HCT116 (cell line): ENCODE results near the gene HERC6.

Source experiments
- ATF3 ChIP-seq: IDR thresholded peaks from 2 replicates; pipeline ENCODE4 v1.6.1; 2012
- CTCF ChIP-seq, 3 experiments: fragments of 200-600 bp in 1 of 3; sonication (generic) in 1 of 3; IDR thresholded peaks in 2 of 3; conservative IDR thresholded peaks in 1 of 3; 2 replicates each; pipeline ENCODE4 v1.5.1; 2012 to 2017; ENCODE audit warnings: low read depth in 2 of 3, low read length in 2 of 3, antibody characterized with exemption in 1 of 3, borderline replicate concordance in 1 of 3, control low read depth in 1 of 3, mild to moderate bottlenecking in 1 of 3, mixed read lengths in 1 of 3, mixed run types in 1 of 3, moderate library complexity in 1 of 3; ENCODE audit not compliant: insufficient read depth in 1 of 3
- EGR1 ChIP-seq: IDR thresholded peaks from 2 replicates; pipeline ENCODE4 v1.6.1; 2012; ENCODE audit warnings: low read depth
- POLR2A ChIP-seq: IDR thresholded peaks from 2 replicates; pipeline ENCODE4 v1.7.0; 2011; ENCODE audit warnings: borderline replicate concordance; ENCODE audit not compliant: insufficient read depth, insufficient read length; ENCODE audit errors: extremely low read depth
- POLR2AphosphoS5 ChIP-seq: IDR thresholded peaks from 2 replicates; pipeline ENCODE4 v1.6.1; 2011; ENCODE audit warnings: mild to moderate bottlenecking, low read depth, low read length, moderate library complexity
- RAD21 ChIP-seq: IDR thresholded peaks from 2 replicates; pipeline ENCODE4 v1.6.1; 2012; ENCODE audit warnings: low read depth, mild to moderate bottlenecking
- REST ChIP-seq: IDR thresholded peaks from 2 replicates; pipeline ENCODE4 v1.6.1; 2012; ENCODE audit warnings: low read depth
- SIN3A ChIP-seq: IDR thresholded peaks from 2 replicates; pipeline ENCODE4 v1.6.1; 2012; ENCODE audit warnings: low read depth
- SP1 ChIP-seq: IDR thresholded peaks from 2 replicates; pipeline ENCODE4 v1.6.1; 2012; ENCODE audit warnings: low read depth
- TCF7L2 ChIP-seq: IDR thresholded peaks from 2 replicates; pipeline ENCODE4 v1.7.0; 2011; ENCODE audit warnings: borderline replicate concordance, inconsistent platforms; ENCODE audit not compliant: insufficient read depth, insufficient read length; ENCODE audit errors: extremely low read depth

GRCh38 chr4:88409789-88410188, 31.1 kb downstream of the HERC6 start:
- TF ChIP-seq CTCF (IDR thresholded peaks at IDR 0.05 in 2 of 3, conservative IDR thresholded peaks at IDR 0.05 in 1 of 3; ENCODE audit: borderline replicate concordance in 1 of 3, insufficient read depth in 1 of 3, low read depth in 2 of 3, low read length in 2 of 3): no peak
- TF ChIP-seq POLR2AphosphoS5: no peak
- TF ChIP-seq TCF7L2: no peak
- no peak for TF ChIP-seq POLR2A
- TF ChIP-seq SIN3A: no peak
- no peak for TF ChIP-seq REST
- no peak for TF ChIP-seq EGR1
- TF ChIP-seq SP1: no peak
- no peak for TF ChIP-seq ATF3
- TF ChIP-seq RAD21: no peak
